SJCRH30 (cell line): Measurements from ENCODE around the gene GPR171. TPM values are rescaled to one million over a fixed set of nuclear protein-coding genes. Genes with fewer than 3 reads are reported as not detected.

Experiments
- DNase-seq, 2 experiments: peaks; one replicate each; pipeline ENCODE4 v3.0.0-alpha.2; 2015 to 2020
- H3K27ac ChIP-seq: fragments of 250-450 bp; sonication (Bioruptor Pico); 2 replicates; pipeline ENCODE4 v1.5.1; 2020; ENCODE audit warnings: mild to moderate bottlenecking, moderate library complexity
- H3K27me3 ChIP-seq: fragments of 250-450 bp; sonication (Bioruptor Pico); 2 replicates; pipeline ENCODE4 v1.5.1; 2020; ENCODE audit warnings: mild to moderate bottlenecking, moderate library complexity
- H3K36me3 ChIP-seq: fragments of 250-450 bp; sonication (Bioruptor Pico); 2 replicates; pipeline ENCODE4 v1.5.1; 2020; ENCODE audit warnings: mild to moderate bottlenecking, moderate library complexity
- H3K4me1 ChIP-seq: fragments of 250-450 bp; sonication (Bioruptor Pico); 2 replicates; pipeline ENCODE4 v1.5.1; 2020; ENCODE audit warnings: mild to moderate bottlenecking, moderate library complexity
- H3K4me3 ChIP-seq: fragments of 250-450 bp; sonication (Bioruptor Pico); 2 replicates; pipeline ENCODE4 v1.5.1; 2020; ENCODE audit warnings: mild to moderate bottlenecking, moderate library complexity
- H3K9me3 ChIP-seq: fragments of 250-450 bp; sonication (Bioruptor Pico); replicated peaks from 2 replicates; pipeline ENCODE4 v1.5.1; 2020; ENCODE audit warnings: mild to moderate bottlenecking, moderate library complexity
- total RNA-seq: library from RNA; depleted of rRNA; stranded (reverse); fragments of >200 nt; shearing (Covaris generic); gene quantifications from 2 replicates; pipeline ENCODE4 v1.2.3, GENCODE V29; 2014

GPR171 gene
- total RNA-seq, 1 experiment from 2014 or later, result not detected

DNA sequence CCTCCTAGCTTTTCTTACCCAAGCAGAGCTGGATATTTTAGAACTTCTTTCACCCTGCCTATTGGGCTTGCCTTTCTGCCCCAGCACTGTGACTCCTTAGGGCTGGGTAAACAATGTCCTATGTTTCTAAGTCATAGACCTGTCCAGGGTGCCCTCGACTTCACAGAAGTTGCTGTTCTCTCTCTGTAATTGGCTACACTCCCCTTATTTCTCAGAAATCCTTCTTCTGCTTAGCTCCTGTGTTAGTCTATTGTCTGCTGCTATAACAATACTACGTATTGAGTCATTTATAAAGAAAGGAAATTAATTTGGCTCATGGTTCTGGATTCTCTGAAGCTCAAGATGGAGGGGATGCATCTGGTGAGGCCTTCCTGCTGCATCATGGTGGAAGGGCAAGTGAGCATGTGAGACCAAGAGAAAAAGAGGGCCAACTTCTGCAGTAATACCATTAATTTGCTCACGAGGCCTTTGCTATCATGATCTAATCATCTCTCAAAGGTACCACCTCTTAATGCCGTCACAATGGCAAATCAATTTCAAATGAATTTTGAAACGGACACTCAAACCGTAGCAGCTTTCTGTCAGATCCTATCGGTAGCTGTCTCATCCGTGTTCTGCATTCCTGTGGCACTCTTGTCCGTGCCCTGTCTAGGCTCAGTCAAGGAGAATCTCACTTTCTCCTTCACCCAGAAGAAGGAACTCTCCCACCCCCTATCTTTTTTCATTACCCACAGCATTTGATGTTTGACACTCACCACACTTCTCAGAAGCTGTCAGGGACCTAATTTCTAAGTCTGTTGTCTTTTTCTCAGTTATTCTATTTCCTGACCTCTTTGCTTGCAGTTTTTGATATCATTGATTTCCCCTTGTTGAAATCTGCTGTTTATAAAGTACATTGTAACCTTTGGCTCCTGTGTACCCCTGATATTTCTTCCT is 22.3 kb upstream of the GPR171 start:
- DNase-seq, result no peak
- H3K4me3 ChIP-seq, result no peak overlapping the region
- no peaks in the 10 kb centered on the region for H3K4me1 ChIP-seq
- H3K27ac ChIP-seq, result no peak overlapping the region
- H3K36me3 ChIP-seq, result no peaks in the 10 kb centered on the region
- peaks cover 4% of the 10 kb centered on the region; the same call in 1 of the 2 replicates for H3K27me3 ChIP-seq
- no peaks in the 10 kb centered on the region for H3K9me3 ChIP-seq

DNA sequence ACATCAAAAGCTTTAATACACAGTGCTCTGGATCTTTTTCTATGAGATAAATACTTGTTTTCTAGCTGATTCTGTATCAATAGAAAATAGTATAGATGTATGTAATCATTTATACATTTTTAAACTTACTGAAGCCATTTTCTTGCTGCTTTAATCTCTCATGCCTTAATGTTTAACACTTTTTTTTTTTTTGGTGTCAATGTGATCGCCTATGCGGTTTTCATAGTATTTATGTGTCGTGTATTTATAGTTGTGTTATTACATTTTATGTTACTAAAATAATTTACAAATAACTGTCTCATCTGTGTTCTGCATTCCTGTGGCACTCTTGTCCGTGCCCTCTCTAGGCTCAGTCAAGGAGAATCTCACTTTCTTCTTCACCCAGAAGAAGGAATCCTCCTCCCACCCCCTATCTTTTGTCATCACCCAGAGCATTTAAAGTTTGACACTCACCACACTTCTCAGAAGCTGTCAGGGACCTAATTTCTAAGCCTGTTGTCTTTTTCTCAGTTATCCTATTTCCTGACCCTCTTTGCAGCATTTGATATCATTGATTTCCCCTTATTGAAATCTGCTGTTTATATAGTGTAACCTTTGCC is 21.4 kb upstream of the GPR171 start:
- H3K9me3 ChIP-seq, result no peaks in the 10 kb centered on the region
- peaks cover 4% of the 10 kb centered on the region; the same call in 1 of the 2 replicates for H3K27me3 ChIP-seq
- H3K27ac ChIP-seq, result no peak overlapping the region
- H3K36me3 ChIP-seq, result no peaks in the 10 kb centered on the region
- H3K4me1 ChIP-seq, result no peaks in the 10 kb centered on the region
- no peak overlapping the region for H3K4me3 ChIP-seq
- DNase-seq, result no peak

DNA sequence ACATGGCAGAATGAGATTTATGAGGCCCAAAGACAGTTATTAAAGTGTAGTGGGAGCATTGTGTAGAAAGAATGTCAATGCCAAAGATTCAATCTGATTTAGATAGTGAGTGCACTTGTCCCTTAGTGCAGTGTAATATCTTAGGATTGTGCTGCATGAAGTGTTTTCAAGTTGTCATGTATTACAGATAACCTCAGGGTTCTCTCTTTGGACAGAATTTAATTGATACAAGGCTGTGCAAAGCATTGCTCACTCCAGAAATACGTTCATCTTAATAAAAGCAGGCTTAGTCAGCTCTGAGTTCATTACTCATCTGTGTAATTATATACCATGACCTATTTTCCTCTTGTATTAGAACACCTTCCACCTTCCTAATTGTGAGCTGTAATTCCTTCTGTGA is 16.0 kb upstream of the GPR171 start:
- DNase-seq, result no peak
- Histone ChIP-seq H3K4me3 (no peak overlapping the region), H3K9me3 (no peaks in the 10 kb centered on the region), H3K27ac (no peak overlapping the region), H3K4me1 (no peaks in the 10 kb centered on the region), H3K36me3 (no peaks in the 10 kb centered on the region), H3K27me3 (no peaks in the 10 kb centered on the region)

DNA sequence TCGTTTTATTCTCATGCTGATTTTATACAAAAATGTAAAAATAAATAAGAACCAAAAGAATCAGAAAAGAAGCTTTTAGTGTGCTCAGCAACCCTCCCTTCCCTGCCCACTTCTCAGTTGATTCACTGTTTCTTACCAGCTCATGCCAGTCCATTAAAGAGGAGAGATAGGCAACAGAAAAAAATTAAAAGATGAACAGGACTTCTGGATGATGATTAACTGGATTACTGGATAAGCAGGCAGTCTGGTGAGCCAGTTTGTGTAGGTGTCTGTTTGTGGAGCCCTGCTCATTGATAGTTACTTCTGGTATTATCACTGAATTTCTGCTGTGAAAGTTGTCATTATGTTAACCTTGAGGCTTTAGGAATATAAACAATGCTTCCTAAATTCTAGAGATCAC is 15.1 kb upstream of the GPR171 start:
- Histone ChIP-seq H3K4me3 (no peak overlapping the region), H3K4me1 (no peaks in the 10 kb centered on the region), H3K27me3 (no peaks in the 10 kb centered on the region), H3K9me3 (no peaks in the 10 kb centered on the region), H3K27ac (no peak overlapping the region), H3K36me3 (no peaks in the 10 kb centered on the region)
- DNase-seq, result no peak

DNA sequence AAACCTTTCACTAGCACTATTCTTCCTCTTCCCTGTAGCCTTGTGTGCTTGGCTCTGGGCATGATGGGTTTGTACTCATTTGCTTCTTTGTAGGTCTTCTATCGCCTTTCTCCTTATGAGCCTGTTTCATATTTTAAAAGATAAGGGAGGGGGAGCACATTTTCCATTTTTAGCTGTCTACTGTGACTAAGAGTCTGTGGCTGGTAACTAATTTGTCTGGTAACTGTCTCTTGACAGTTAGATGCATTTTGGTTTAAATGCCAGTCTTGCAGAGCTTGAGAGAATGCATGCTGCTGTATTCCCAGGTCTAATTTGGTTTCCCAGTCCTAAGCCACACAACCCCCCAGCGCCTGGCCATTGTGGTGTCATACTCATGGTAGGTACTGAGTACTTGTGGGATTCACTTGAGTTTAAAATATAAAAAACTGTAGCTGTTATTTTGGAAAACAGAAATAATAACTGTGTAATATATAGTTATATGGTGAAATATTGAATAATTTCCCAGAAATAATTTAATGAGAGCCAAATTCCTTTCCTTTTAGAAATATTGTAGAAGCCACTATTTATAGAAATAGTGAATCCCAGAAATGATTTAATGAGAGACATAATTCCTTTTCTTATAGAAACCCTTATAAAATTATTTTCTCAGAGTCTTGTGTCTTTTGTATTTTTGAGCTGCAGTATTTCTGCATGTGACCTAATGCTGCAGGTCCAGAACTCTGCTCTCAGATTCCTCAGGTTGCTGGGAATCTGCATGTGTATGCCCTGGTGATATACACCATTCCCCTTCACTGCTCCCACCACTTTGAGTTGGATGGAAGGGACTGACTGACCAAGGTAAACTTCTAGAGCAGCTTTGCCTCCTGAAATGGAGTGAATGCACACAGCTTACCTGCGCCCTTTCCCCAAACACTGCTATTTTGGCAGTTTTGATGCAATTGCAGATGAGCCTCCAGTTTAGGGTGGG is 13.9 kb upstream of the GPR171 start:
- Histone ChIP-seq H3K27me3 (no peaks in the 10 kb centered on the region), H3K27ac (no peak overlapping the region), H3K9me3 (no peaks in the 10 kb centered on the region), H3K4me3 (no peak overlapping the region), H3K4me1 (no peaks in the 10 kb centered on the region), H3K36me3 (no peaks in the 10 kb centered on the region)
- DNase-seq, result no peak

DNA sequence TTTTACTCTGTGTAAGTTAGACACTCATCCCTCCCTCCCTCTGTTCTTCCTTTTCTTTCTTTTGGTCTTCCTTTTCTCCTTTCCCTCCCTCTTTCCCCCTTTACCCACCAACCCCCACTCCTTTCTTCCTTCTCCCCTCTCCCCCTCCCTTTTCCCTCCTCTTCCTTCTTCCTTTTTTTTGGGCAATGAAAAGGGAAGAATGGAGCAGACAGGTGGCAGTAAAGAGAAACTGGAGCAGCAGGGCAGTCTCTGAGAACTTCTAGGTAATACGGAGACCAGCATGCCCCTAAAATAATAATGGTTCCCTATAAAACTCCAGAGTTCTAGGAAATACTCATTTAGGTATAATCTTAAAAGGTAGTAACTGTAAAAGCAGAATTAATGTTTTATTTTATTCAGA is 11.4 kb upstream of the GPR171 start:
- no peaks in the 10 kb centered on the region for H3K27me3 ChIP-seq
- no peak overlapping the region for H3K4me3 ChIP-seq
- no peaks in the 10 kb centered on the region for H3K4me1 ChIP-seq
- no peaks in the 10 kb centered on the region for H3K9me3 ChIP-seq
- H3K27ac ChIP-seq, result no peak overlapping the region
- H3K36me3 ChIP-seq, result no peaks in the 10 kb centered on the region
- no peak for DNase-seq

DNA sequence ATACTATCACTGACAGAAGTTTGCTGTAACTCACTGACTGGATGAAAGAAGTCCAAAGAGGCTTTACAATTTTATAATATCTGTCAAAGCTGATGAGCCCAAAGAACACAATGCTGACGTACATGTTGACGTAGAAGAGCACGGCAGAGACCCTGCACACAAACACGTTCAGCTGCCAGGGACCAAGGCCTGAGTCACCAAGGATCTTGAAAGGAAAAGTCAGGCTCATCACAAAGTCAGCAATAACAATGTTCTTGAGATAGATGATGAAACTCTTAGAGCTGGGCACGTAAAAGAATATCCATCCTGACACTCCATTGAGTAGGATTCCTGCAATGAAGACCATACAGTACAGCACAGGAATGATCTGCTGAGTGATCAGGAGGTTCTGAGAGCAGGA is 10.9 kb upstream of the GPR171 start:
- Histone ChIP-seq H3K27me3 (no peaks in the 10 kb centered on the region), H3K27ac (no peak overlapping the region), H3K4me3 (no peak overlapping the region), H3K9me3 (no peaks in the 10 kb centered on the region), H3K4me1 (no peaks in the 10 kb centered on the region), H3K36me3 (no peaks in the 10 kb centered on the region)
- DNase-seq, result no peak

DNA sequence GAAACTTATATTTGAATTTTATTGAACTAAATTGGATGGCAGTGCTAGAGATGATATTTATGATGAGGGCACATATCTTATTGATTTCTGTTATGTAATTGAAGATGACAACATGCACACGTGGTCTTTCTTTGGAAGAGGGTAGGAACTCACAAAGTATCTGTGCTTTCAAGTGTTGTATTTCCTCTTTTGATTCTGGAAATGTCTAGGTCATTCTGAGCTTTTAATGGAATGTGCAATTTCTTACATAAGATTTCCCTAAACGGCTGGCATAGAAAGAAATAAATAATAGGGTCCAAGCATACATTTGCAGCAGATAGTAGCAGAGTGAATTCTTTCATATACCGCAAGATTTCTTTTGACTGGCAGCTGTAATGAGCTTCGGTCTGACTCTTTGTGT is 10.1 kb upstream of the GPR171 start:
- Histone ChIP-seq H3K27ac (no peak overlapping the region), H3K9me3 (no peaks in the 10 kb centered on the region), H3K4me3 (no peak overlapping the region), H3K4me1 (no peaks in the 10 kb centered on the region), H3K27me3 (no peaks in the 10 kb centered on the region), H3K36me3 (no peaks in the 10 kb centered on the region)
- no peak for DNase-seq

DNA sequence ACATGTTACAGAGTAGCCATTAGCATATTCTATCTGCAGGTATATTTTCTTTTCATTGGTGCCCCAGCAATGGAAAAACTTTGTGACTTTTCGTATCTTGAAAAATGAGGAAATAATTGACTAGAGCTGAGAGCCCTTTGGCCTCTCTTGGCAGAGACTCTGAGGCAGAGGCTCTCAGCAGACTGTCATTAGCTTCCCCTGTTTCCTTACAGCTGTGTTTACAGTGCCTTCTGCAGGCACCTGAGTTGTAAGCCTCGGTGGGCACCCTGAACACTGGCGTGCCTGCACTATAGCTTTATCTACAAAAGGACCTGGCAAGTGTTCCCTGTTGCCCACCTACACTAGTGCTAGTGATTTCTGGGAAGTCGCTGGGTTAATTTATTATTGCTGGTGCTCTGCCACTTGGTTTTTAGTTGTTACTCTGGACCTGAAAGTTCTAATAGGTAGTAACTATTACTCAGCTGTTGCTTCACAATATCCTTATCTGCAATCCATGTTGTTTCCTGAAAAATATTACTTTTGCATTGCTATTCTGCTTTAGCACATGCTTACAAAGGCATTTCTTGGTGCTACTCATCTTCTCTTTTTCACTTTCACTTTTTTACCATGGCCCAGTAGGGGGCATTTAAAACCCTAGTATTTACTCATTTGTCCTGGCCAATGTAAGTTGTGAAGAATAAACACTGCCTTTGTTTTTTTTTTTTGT is 7.8 kb upstream of the GPR171 start:
- Histone ChIP-seq H3K4me1 (no peaks in the 10 kb centered on the region), H3K9me3 (no peaks in the 10 kb centered on the region), H3K27ac (no peak overlapping the region), H3K4me3 (no peak overlapping the region), H3K36me3 (no peaks in the 10 kb centered on the region), H3K27me3 (no peaks in the 10 kb centered on the region)
- DNase-seq, result no peak

DNA sequence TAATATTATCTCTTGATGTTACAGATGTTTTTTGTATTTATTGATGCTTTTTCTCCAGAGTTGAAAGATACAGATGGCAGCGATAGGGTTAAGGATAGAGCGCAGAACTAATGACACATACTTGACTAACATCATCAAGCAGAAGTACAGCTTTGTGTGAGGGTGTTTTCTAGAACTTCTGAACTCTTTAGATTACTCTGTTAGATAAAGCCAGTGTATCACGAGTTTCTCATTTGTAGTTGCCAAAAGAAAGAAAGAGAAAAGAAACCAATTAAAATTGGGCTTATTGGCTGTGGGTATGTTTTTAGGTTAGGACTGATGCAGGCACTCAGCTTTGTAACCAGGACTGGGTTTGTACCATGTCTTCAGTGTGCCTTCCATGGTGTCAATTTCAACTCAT is 6.6 kb upstream of the GPR171 start:
- DNase-seq, result no peak
- no peak overlapping the region for H3K4me3 ChIP-seq
- H3K36me3 ChIP-seq, result no peaks in the 10 kb centered on the region
- H3K27me3 ChIP-seq, result no peaks in the 10 kb centered on the region
- H3K4me1 ChIP-seq, result no peaks in the 10 kb centered on the region
- no peak overlapping the region for H3K27ac ChIP-seq
- no peaks in the 10 kb centered on the region for H3K9me3 ChIP-seq

DNA sequence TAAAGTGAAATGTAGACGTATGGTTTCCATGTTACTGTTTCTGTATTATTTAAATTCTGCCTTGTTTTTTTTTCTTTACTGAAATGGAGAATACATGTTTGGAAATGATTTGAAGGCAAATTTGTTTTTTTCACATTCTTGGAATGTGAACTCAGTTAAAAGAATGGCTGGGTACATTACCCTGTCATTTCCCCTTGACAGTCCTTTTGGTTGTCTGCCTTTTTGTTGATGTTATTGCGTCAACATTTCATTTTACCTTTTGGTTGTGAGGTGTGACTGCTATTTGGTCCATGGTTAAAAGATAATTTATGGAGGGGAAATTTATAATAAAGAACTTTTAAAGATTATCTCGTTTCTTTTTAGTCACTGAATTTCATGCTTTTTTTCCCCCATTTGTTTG is 3.2 kb upstream of the GPR171 start:
- no peak for DNase-seq
- Histone ChIP-seq H3K9me3 (no peaks in the 10 kb centered on the region), H3K4me1 (no peaks in the 10 kb centered on the region), H3K27me3 (no peaks in the 10 kb centered on the region), H3K27ac (no peak overlapping the region), H3K4me3 (no peak overlapping the region), H3K36me3 (no peaks in the 10 kb centered on the region)

DNA sequence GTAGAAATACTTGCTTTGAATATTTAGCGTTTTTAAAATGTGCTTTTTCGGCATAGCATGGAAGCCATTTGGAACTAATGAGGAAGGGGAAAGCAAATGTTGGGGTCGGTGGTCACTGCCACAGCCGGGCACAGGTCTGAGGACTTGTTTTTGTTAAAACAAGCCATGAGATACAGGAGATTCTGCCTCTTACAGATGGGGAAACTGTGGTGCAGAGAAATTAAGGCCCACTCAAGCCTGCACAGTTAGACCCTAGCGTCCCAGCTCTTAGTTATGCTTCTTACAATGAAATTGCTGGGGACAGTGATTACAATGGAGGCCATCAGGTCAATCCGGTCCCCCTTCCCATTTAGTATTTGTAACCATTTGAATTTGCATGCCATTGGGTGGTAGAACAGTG is 2.5 kb upstream of the GPR171 start:
- no peaks in the 10 kb centered on the region for H3K4me1 ChIP-seq
- H3K27ac ChIP-seq, result no peak overlapping the region
- H3K4me3 ChIP-seq, result no peak overlapping the region
- no peaks in the 10 kb centered on the region for H3K9me3 ChIP-seq
- H3K36me3 ChIP-seq, result no peaks in the 10 kb centered on the region
- no peaks in the 10 kb centered on the region for H3K27me3 ChIP-seq
- no peak for DNase-seq

DNA sequence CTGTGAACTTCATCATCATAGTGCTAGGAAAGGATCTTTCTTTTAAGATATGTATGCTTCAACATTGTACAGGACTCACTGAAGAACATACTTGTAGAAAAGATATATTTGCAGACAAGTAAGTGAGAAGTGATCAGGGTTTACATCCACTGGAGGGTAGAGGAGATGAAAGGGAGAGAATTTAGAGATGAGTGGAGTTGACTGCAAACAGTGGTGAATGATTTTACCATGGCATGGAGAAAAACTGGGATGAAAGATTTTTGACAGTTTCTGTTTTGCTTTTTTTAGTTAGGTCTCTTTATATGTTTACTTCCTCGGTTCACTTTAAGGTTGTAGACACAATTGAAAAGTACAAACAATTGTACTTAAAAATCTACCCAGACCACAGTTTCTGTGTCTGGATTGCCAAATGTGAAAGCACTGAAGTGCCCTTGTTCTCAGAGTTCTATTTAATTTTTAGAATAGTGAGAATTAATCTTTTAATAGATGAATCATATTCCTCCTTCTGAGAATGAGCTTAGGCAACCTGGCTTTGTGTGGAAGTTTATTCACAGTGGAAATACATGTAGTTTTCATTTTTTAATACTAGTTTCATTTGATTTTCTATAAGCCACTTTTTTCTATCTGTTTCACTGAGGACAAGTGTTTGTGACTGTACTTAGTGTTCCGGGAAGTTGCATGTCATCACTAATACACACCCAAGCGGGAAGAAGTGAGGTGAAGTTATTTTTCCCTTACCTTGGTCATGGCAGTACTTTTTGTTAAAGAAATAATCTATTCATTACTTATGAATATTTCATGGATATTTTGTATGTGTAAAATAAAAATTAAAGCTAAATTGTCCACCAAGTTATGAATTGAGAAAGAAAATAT is 1.8 kb upstream of the GPR171 start:
- no peaks in the 10 kb centered on the region for H3K9me3 ChIP-seq
- no peaks in the 10 kb centered on the region for H3K4me1 ChIP-seq
- H3K36me3 ChIP-seq, result no peaks in the 10 kb centered on the region
- no peak for DNase-seq
- H3K27ac ChIP-seq, result no peak overlapping the region
- no peaks in the 10 kb centered on the region for H3K27me3 ChIP-seq
- H3K4me3 ChIP-seq, result no peak overlapping the region
